Erythroblast (primary cell): ENCODE results near the gene UNC45A.

Source experiments
- GATA1 ChIP-seq: IDR thresholded peaks from 2 replicates; pipeline ENCODE4 v1.6.1; 2011; ENCODE audit warnings: low read depth, mild to moderate bottlenecking, control low read depth, low read length, moderate library complexity
- POLR2A ChIP-seq: IDR thresholded peaks from 2 replicates; pipeline ENCODE4 v1.6.1; 2011; ENCODE audit warnings: mild to moderate bottlenecking, low read length

GRCh38 chr15:90966262-90966661, 31.2 kb downstream of the UNC45A start:
- TF ChIP-seq POLR2A (no peak), GATA1 (no peak)
